ENCODE data around the gene ACTN3.
"Not testable (repeated sequence)": the region's sequence is repeated elsewhere in the genome, so short reads cannot be mapped to it uniquely, and the experiment has no call there.

Gene ACTN3

DNA sequence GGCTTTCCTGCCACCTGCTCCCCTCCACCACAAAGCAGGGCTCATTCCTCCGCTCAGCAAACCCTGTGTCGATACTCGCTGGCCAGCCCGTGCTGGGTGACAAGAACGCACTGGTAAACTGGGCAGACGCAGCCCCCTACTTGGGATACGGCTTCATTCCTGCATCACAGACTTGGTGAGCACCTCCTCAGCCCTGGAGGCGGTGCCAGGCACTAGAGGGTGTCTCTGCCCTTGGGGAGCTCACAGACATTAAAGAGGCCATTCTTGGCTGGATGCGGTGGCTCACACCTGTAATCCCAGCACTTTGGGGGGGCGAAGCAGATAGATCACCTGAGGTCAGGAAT, 6.9 kb upstream of the ACTN3 start:
- Mint-ChIP-seq H3K9me3 (no peaks in the 10 kb centered on the region), H3K27ac (no peak overlapping the region), H3K4me3 (no peak overlapping the region), H3K27me3 (no peaks in the 10 kb centered on the region), H3K4me1 (peaks cover 35% of the 10 kb centered on the region)
- DNase-seq (no peak), ATAC-seq (no peak)

- not testable (repeated sequence) for H3K27ac Mint-ChIP-seq, H3K27me3 Mint-ChIP-seq, DNase-seq, H3K4me3 Mint-ChIP-seq, ATAC-seq, H3K9me3 Mint-ChIP-seq
- H3K4me1 Mint-ChIP-seq = peaks cover 41% of the 10 kb centered on the region
Measured at GRCh38 chr11:66540598-66540997, 6.1 kb upstream of the ACTN3 start.

GRCh38 chr11:66541892-66542291, 4.8 kb upstream of the ACTN3 start:
- H3K27me3 Mint-ChIP-seq = no peaks in the 10 kb centered on the region
- peak overlapping the region; percentile 40 to 90 for H3K27ac Mint-ChIP-seq
- H3K4me3 Mint-ChIP-seq = no peak overlapping the region
- ATAC-seq (no peak), DNase-seq (no peak)
- peaks cover 41% of the 10 kb centered on the region for H3K4me1 Mint-ChIP-seq
- H3K9me3 Mint-ChIP-seq = no peaks in the 10 kb centered on the region

DNA sequence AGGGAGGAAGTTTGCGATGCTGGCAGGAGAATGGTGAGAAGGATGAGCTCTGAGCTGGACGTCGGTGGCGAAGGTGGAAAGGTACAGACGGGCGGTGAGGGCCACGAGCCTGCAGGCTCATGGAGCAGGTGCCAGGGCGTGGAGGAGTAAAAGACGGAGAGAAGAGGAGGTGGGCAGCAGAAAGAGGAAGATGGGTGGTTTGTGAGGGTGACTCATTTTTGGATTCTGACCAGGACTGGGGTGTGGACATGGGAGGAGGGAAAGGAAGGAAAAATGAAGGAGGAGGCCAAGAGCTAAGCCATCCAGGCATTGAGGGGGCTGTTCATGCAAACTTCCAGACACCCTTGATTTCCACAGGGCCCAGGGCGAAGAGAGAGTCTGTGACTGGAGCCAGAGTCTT, 4.3 kb upstream of the ACTN3 start:
- Mint-ChIP-seq H3K4me1 (peaks cover 41% of the 10 kb centered on the region), H3K9me3 (no peaks in the 10 kb centered on the region), H3K4me3 (no peak overlapping the region), H3K27me3 (no peaks in the 10 kb centered on the region), H3K27ac (peak overlapping the region in 1 of 2 donors; percentile 17)
- ATAC-seq (no peak), DNase-seq (no peak)

- Mint-ChIP-seq H3K4me3 (peak overlapping the region; percentile 75 to 79), H3K27ac (peak overlapping the region in 1 of 2 donors; percentile 89), H3K4me1 (peaks cover 41% of the 10 kb centered on the region), H3K9me3 (no peaks in the 10 kb centered on the region), H3K27me3 (no peaks in the 10 kb centered on the region)
- ATAC-seq = peak; percentile 81
- DNase-seq = peak; percentile 65 to 80
Measured at GRCh38 chr11:66543263-66544107, 3.2 kb upstream of the ACTN3 start.

GRCh38 chr11:66544952-66545351, 1.8 kb upstream of the ACTN3 start:
- not testable (repeated sequence) for H3K27me3 Mint-ChIP-seq

DNA sequence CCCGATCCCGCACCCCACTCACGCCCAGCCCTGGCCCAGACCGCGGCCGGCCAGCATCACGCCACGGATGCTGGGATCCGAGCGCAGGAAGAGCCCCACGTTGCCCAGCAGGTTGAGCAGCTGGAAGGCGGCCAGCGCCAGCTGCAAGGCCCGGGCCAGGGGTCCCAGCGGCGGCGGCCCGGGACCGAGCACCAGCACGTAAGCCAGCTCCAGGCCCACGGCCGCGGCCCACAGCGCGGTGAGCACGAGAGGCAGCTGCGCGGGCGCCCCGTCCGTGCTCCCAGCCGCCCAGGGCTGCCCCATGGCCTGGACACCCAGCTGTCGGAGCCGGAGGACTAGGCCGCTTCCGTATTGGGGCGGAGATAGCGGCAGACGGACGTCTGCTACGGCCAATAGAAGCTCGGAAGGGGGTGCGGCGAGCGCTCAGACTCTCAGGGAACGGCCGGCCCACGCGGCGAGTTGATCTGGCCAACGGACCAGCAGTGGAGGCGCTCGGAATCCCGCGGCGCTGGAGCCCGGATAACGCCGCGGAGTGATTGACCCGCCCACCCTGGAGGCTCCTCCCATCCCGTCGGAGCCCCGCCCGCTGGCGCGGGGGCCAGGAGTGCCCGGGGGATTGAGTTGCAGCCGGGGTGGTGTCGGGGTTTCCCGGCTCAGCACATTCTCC, 869 bp upstream of the ACTN3 start, which contains the start of gene ZDHHC24:
Gene ZDHHC24, minus strand, starts transcription at position 348 of the 667 bp plus-strand sequence. Its CDS starts 45 bp downstream, at position 303.
- peak; percentile 90 to 94 for DNase-seq
- Mint-ChIP-seq H3K9me3 (no peaks in the 10 kb centered on the region), H3K4me3 (peak within 1 kb of the TSS; percentile 83 to 96), H3K4me1 (peaks cover 41% of the 10 kb centered on the region), H3K27me3 (peaks cover 7% of the 10 kb centered on the region), H3K27ac (peak within 1 kb of the TSS; percentile 80 to 86)
- ATAC-seq = peak; percentile 90

More at GRCh38 chr11:66544952-66545351, 1.8 kb upstream of the ACTN3 start:
- not testable (repeated sequence) for H3K9me3 Mint-ChIP-seq, DNase-seq, H3K27ac Mint-ChIP-seq, ATAC-seq
- Mint-ChIP-seq H3K4me3 (peak overlapping the region; percentile 83 to 96), H3K4me1 (peaks cover 41% of the 10 kb centered on the region)

DNA sequence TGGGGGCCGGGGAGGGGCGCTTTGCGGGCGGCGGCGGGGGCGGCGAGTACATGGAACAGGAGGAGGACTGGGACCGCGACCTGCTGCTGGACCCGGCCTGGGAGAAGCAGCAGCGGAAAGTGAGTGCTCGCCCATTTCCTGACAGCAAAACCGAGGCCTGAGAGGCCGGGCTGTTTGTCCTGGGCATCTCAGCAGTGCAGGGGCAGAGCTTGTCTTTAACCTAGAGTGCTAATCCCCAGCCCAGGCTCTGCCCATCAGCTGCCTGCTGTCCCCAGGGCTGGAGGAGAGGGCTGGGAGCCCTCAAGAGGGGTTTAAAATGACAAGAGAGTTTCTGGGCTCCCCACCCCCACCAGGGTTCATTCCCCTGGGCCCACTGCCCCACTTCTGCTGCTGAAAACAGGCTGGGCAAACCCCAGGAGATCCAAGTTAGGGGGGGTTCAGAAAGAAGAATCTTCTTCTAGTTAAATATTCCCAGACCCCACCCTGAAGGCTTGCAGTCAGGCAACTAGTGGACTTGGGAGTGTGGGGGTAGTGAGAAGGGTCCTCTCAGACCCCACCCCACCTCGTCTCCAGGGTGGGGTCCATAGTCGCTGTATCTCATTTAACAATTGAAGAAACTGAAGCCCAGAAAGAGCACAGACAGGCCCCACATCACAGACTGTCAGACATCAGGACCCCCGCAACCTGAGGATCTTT, 411 bp downstream of the ACTN3 start:
- Mint-ChIP-seq H3K9me3 (no peaks in the 10 kb centered on the region), H3K4me1 (peaks cover 32% of the 10 kb centered on the region), H3K27ac (no peak overlapping the region), H3K27me3 (peaks cover 7% of the 10 kb centered on the region), H3K4me3 (peak overlapping the region; percentile 83 to 96)
- DNase-seq (no peak), ATAC-seq (no peak)

DNA sequence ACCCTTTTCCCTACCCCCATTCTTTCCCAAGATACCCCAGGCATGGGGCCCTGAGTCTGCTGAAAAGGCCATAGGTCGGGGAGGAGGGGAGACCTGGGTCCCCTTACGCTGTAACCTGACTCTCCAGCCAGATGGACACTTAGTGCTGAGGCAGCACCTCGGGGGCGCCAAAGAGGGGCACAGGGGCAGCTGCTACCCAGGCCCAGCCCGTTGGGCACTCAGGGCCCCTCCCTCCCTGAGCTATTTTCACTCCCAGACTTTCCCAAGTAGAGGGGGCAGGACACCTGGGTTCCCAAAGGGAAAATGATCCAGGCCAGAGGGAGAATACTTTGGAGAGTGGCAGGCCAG, 933 bp downstream of the ACTN3 start:
- ATAC-seq (no peak), DNase-seq (no peak)
- Mint-ChIP-seq H3K4me3 (no peak overlapping the region), H3K9me3 (no peaks in the 10 kb centered on the region), H3K4me1 (peaks cover 26% of the 10 kb centered on the region), H3K27ac (no peak overlapping the region), H3K27me3 (peaks cover 7% of the 10 kb centered on the region)

GRCh38 chr11:66548041-66548440, 1.3 kb downstream of the ACTN3 start:
- Mint-ChIP-seq H3K4me1 (peaks cover 22% of the 10 kb centered on the region), H3K27ac (no peak overlapping the region), H3K4me3 (no peak overlapping the region), H3K9me3 (no peaks in the 10 kb centered on the region), H3K27me3 (peaks cover 7% of the 10 kb centered on the region)
- DNase-seq = no peak
- ATAC-seq = no peak

DNA sequence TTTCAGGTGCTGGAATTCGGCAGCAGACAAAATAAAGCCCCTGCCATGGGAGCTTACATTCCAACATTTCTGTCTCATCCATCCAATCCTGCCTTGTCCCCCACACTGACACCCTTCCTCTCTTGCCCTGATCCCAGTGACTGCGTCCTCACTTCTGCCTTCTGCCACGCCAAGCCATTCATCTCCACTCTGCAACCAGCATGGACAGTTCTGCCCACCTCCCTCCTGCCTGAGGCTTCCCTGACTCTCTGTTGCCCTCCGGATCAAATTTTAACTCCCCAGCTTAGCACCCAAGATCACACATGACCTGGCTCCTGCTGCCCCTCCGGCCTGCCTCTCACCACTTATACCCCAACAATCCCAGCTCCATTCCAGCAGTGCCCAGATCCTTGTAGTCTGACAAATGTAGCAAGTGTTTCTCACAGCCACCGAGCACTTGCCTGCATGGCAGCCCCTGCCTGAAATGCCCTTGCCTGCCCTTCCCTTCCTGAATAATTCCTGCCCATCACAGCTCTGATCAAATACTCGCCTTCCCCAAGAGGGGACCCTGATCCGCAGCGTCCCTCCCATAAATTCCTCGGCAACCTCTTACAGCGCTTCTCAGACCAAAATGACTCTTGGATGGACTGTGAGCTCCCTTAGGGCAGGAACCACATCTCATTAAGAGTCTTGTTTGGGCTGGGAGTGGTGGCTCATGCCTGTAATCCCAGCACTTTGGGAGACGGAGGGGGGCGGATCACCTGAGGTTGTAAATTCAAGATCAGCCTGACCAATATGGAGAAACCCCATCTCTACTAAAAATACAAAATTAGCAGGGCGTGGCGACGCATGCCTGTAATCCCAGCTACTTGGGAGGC, 2.3 kb downstream of the ACTN3 start:
- Mint-ChIP-seq H3K9me3 (no peaks in the 10 kb centered on the region), H3K4me1 (peaks cover 13% of the 10 kb centered on the region), H3K4me3 (no peak overlapping the region), H3K27me3 (peaks cover 7% of the 10 kb centered on the region), H3K27ac (no peak overlapping the region)
- DNase-seq = no peak
- ATAC-seq = no peak

GRCh38 chr11:66549696-66550095, 3.0 kb downstream of the ACTN3 start:
- Mint-ChIP-seq H3K4me1 (peaks cover 6% of the 10 kb centered on the region), H3K27ac (no peak overlapping the region), H3K27me3 (peaks cover 7% of the 10 kb centered on the region), H3K4me3 (no peak overlapping the region), H3K9me3 (no peaks in the 10 kb centered on the region)
- ATAC-seq = no peak
- no peak for DNase-seq

DNA sequence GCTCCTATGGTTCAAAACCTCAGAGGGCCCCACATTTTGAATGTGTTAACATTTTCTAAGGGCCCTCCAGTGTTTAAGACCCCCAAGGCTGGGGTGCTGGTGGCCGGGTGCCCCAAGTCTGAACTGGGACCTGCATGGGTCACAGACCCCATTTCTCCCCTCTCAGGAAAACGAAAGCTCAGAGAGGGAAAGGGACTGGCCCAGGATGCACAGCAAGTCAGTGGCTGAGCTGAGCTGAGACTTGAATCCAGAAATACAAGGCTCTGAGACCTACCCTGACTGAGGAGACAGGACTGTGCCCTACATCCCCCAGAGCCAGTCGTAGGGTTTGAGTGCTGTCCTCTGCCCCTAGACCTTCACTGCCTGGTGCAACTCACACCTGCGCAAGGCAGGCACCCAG, 4.2 kb downstream of the ACTN3 start:
- Mint-ChIP-seq H3K4me1 (no peaks in the 10 kb centered on the region), H3K27me3 (peaks cover 14% of the 10 kb centered on the region), H3K9me3 (no peaks in the 10 kb centered on the region), H3K4me3 (no peak overlapping the region), H3K27ac (no peak overlapping the region)
- DNase-seq (no peak), ATAC-seq (no peak)

DNA sequence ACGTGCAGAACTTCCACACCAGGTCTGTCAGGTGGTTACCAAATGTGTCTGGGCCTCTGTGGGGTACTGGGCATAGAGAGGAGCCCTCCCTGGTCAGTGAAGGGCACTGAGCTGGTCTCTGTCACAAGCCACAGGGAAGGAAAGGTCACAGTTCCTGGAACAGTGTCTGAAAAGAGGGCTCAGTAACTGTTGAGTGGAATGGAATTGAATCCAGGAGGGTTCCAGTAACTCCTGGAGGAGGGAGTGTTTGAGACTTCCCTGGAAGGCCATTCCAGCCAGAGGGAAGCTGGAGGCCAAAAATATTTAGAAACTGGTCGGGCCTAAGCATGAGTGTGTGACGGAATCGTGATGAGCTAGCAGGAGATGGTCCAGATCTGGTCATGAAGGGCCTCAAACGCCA, 7.9 kb downstream of the ACTN3 start:
- peaks cover 33% of the 10 kb centered on the region for H3K27me3 Mint-ChIP-seq
- no peak for ATAC-seq
- H3K4me1 Mint-ChIP-seq = peaks cover 6% of the 10 kb centered on the region
- DNase-seq = no peak
- no peak overlapping the region for H3K27ac Mint-ChIP-seq
- H3K9me3 Mint-ChIP-seq = no peaks in the 10 kb centered on the region
- no peak overlapping the region for H3K4me3 Mint-ChIP-seq

GRCh38 chr11:66555416-66555815, 8.7 kb downstream of the ACTN3 start:
- Mint-ChIP-seq H3K27me3 (peaks cover 33% of the 10 kb centered on the region), H3K4me3 (no peak overlapping the region), H3K27ac (no peak overlapping the region), H3K4me1 (peaks cover 6% of the 10 kb centered on the region), H3K9me3 (no peaks in the 10 kb centered on the region)
- DNase-seq (no peak), ATAC-seq (no peak)

Data from stimulated activated naive CD8-positive, alpha-beta T cell treated with anti-CD3 and anti-CD28 coated beads, Interleukin-15, amount 100 ng/mL, for 72 hours (primary cell).